Prostate gland (tissue), 2 donors: ENCODE measurements around the gene FTCD. TPM values are rescaled to one million over a fixed set of nuclear protein-coding genes. Genes with fewer than 3 reads are reported as not detected.
"Not testable (repeated sequence)": the region's sequence is repeated elsewhere in the genome, so short reads cannot be mapped to it uniquely, and the experiment has no call there.

Source experiments
- DNase-seq: peaks from one replicate; pipeline ENCODE4 v3.0.0-alpha.2; 2019; ENCODE audit warnings: low spot score
- H3K27ac ChIP-seq, 2 donors: fragments of 200-600 bp; sonication (generic); 2 replicates each; pipeline ENCODE4 v1.5.1; 2017 to 2019
- H3K27me3 ChIP-seq: fragments of 200-600 bp; sonication (generic); replicated peaks from 2 replicates; pipeline ENCODE4 v1.5.1; 2019; ENCODE audit not compliant: insufficient read depth
- H3K36me3 ChIP-seq, 2 donors: fragments of 200-600 bp; sonication (generic); 1 replicate in 1 of 2; 2 replicates in 1 of 2; pipeline versions ENCODE4 v1.5.1 to v1.8.1; 2017 to 2019
- H3K4me1 ChIP-seq: fragments of 200-600 bp; sonication (generic); replicated peaks from 2 replicates; pipeline ENCODE4 v1.5.1; 2019
- H3K4me3 ChIP-seq, 2 donors: fragments of 200-600 bp; sonication (generic); 2 replicates each; pipeline ENCODE4 v1.5.1; 2017 to 2019
- H3K9me3 ChIP-seq: fragments of 200-600 bp; sonication (generic); 2 replicates; pipeline ENCODE4 v1.5.1; 2017
- CTCF ChIP-seq, 4 experiments: fragments of 200-600 bp in 2 of 4; fragments of 450-650 bp in 2 of 4; sonication (generic) in 2 of 4; IDR thresholded peaks; 1 replicate in 3 of 4; 2 replicates in 1 of 4; pipeline ENCODE4 v1.5.1; 2016 to 2019; ENCODE audit warnings: antibody characterized with exemption in 4 of 4, mild to moderate bottlenecking in 2 of 4, moderate library complexity in 2 of 4
- POLR2A ChIP-seq: fragments of 450-650 bp; IDR thresholded peaks from one replicate; pipeline ENCODE4 v1.6.1; 2016; ENCODE audit warnings: antibody characterized with exemption, mild to moderate bottlenecking
- POLR2AphosphoS5 ChIP-seq: sonication (generic); formaldehyde crosslinking; IDR thresholded peaks from one replicate; pipeline ENCODE4 v1.6.1; 2017; ENCODE audit warnings: antibody characterized with exemption
- WGBS: methylation state at CpG from one replicate; pipeline ENCODE4 v1.1.5; 2018; 5-methylcytosine and 5-hydroxymethylcytosine counted together
- intact Hi-C: fragments of 100-400 bp; cut with DNase I; formaldehyde crosslinking; loops from one replicate; pipeline ENCODE4 v1.14.2; 2022
- total RNA-seq, 2 donors: library from RNA; depleted of rRNA; stranded (reverse); fragments of >200 nt; gene quantifications; one replicate each; pipeline ENCODE4 v1.1.0, GENCODE V29; 2016

FTCD gene
- total RNA-seq, 2 donors from 2014 or later: 1.4 to 19.0 TPM

- peak overlapping the region in 1 of 2 donors; percentile 47 for H3K27ac ChIP-seq
- H3K4me1 ChIP-seq: no peaks in the 10 kb centered on the region
- intact Hi-C loops: no loop called here
- peak; percentile 1 for DNase-seq
- H3K9me3 ChIP-seq: no peaks in the 10 kb centered on the region
- no peaks in the 10 kb centered on the region for H3K27me3 ChIP-seq
- WGBS: 83% methylated on average over 18 of the region's 19 CpGs
- H3K4me3 ChIP-seq: no peak overlapping the region
- TF ChIP-seq POLR2AphosphoS5 (no peak), CTCF (IDR thresholded peaks at IDR 0.05) (no peak), POLR2A (no peak)
- H3K36me3 ChIP-seq: peaks cover 0 to 11% of the 10 kb centered on the region in 2 donors
These were observed 45.8 kb downstream of the FTCD start for GRCh38 chr21:46109313-46110221.

GRCh38 chr21:46108827-46109312 lies 46.5 kb downstream of the FTCD start:
- TF ChIP-seq CTCF (IDR thresholded peaks at IDR 0.05): no peak
- intact Hi-C loops: no loop called here
- WGBS: 77% methylated on average over 9 of the region's 9 CpGs

GRCh38 chr21:46107376-46107775 lies 48.0 kb downstream of the FTCD start:
- H3K4me3 ChIP-seq, H3K27ac ChIP-seq, H3K27me3 ChIP-seq, DNase-seq, H3K4me1 ChIP-seq, H3K36me3 ChIP-seq, intact Hi-C loops, H3K9me3 ChIP-seq: not testable (repeated sequence)
- WGBS: 75% methylated on average over 2 of the region's 2 CpGs

More at GRCh38 chr21:46108827-46109312, 46.5 kb downstream of the FTCD start:
- H3K36me3 ChIP-seq: peaks cover 0 to 11% of the 10 kb centered on the region in 2 donors
- no peak overlapping the region for H3K27ac ChIP-seq
- H3K9me3 ChIP-seq: no peaks in the 10 kb centered on the region
- no peaks in the 10 kb centered on the region for H3K27me3 ChIP-seq
- H3K4me1 ChIP-seq: no peaks in the 10 kb centered on the region
- no peak overlapping the region for H3K4me3 ChIP-seq
- DNase-seq: no peak

DNA sequence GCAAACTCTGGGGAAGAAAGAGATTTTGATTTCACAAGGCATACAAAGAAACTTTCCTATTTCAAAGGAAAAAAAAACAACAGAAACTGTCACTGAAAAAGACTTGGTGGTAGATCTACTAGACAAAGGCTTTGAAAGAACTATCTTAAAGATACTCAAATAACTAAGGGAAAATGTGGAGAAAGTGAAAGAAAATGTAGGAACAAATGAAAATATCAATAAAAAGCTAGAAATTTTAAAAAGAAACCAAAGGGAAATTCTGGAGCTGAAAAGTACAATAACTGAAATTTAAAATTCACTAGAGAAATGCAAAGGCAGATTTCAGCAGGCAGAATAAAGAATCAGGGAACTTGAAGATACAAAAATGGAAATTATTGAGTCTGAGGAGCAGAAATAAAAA lies 51.3 kb downstream of the FTCD start:
- TF ChIP-seq POLR2A (no peak), POLR2AphosphoS5 (no peak), CTCF (IDR thresholded peaks at IDR 0.05) (no peak)
- no peak overlapping the region for H3K27ac ChIP-seq

DNA sequence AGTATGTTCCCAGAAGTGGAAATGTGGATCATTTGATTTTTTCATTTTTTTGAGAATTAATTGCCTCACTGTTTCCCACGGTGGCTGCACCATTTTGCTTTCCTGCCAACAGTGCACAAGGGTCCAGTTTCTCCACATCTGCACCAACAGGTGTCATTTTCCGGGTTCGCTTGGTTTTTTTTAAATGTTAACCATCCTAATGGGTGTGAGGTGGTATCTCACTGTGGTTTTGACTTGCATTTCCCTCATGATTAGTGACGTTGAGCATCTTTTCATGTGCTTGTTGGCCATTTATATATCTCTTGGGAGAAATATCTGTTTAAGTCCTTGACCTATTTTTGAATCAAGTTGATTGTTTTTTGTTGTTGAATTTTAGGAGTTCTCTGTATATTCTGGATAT lies 54.5 kb downstream of the FTCD start:
- intact Hi-C loops: no loop called here
- Histone ChIP-seq H3K36me3 (no peaks in the 10 kb centered on the region), H3K4me1 (no peaks in the 10 kb centered on the region), H3K9me3 (no peaks in the 10 kb centered on the region), H3K4me3 (no peak overlapping the region), H3K27me3 (no peaks in the 10 kb centered on the region), H3K27ac (no peak overlapping the region)
- DNase-seq: no peak
- WGBS: 78% methylated on average over 4 of the region's 4 CpGs
- TF ChIP-seq CTCF (IDR thresholded peaks at IDR 0.05): no peak

More for the DNA sequence above, 51.3 kb downstream of the FTCD start:
- no peaks in the 10 kb centered on the region for H3K36me3 ChIP-seq
- H3K4me1 ChIP-seq: no peaks in the 10 kb centered on the region
- H3K27me3 ChIP-seq: no peaks in the 10 kb centered on the region
- no peak for DNase-seq
- no peak overlapping the region for H3K4me3 ChIP-seq
- H3K9me3 ChIP-seq: no peaks in the 10 kb centered on the region
- intact Hi-C loops: no loop called here
